Measurements from ENCODE around the gene ZBP1.

Gene ZBP1

GRCh38 chr20:57558614-57559288, 61.5 kb downstream of the ZBP1 start:
- DNase-seq (ENCODE audit: low read depth in 2 of 2) = no peak

- DNase-seq (ENCODE audit: low read depth in 2 of 2) = no peak
Measured at GRCh38 chr20:57557926-57558613, 62.2 kb downstream of the ZBP1 start.

- DNase-seq (ENCODE audit: low read depth in 2 of 2) = no peak
Measured at GRCh38 chr20:57556980-57557274, 63.3 kb downstream of the ZBP1 start.

- no peak for DNase-seq (ENCODE audit: low read depth in 2 of 2)
Measured at GRCh38 chr20:57555457-57556184, 64.6 kb downstream of the ZBP1 start.

Measured in stimulated activated CD4-positive, alpha-beta T cell treated with anti-CD3 and anti-CD28 coated beads, Interleukin-1b, Interleukin-23, amount 100 ng/mL, for 1 hour (primary cell).